ENCODE measurements around the gene SMAD9. TPM values are rescaled to one million over a fixed set of nuclear protein-coding genes. Genes with fewer than 3 reads are reported as not detected.

SMAD9 gene
- total and polyA plus RNA-seq, 2 of the 13 experiments (the other 11 are each of a cell fraction or from before 2014, with no cell fraction given), result 4.2 to 7.7 TPM

GRCh38 chr13:36818804-36819738 is 101.0 kb downstream of the SMAD9 start, which contains the start of gene RFXAP (continued):
- TF ChIP-seq TRAFD1 (CRISPR knock-in tag; IDR thresholded peaks at IDR 0.05; ENCODE audit: borderline replicate concordance) (no peak), ZNF160 (CRISPR knock-in tag; IDR thresholded peaks at IDR 0.05) (no peak), TFE3 (CRISPR knock-in tag; IDR thresholded peaks at IDR 0.05) (no peak), ZNF790 (CRISPR knock-in tag; IDR thresholded peaks at IDR 0.05; ENCODE audit: borderline replicate concordance) (no peak), CHCHD3 (CRISPR knock-in tag; IDR thresholded peaks at IDR 0.05) (0 out of 2 replicates have a peak, but pooled peaks have one; percentile 33), ARID5B (CRISPR knock-in tag; IDR thresholded peaks at IDR 0.05) (no peak; the same call in 1 of the 2 replicates), RBM22 (optimal IDR thresholded peaks at IDR 0.05; ENCODE audit: low read length) (no peak), ZNF496 (CRISPR knock-in tag; IDR thresholded peaks at IDR 0.05; ENCODE audit: insufficient replicate concordance) (no peak), RELA (CRISPR knock-in tag; IDR thresholded peaks at IDR 0.05) (no peak), PCBP2 (optimal IDR thresholded peaks at IDR 0.05; ENCODE audit: low read depth, low read length, poor library complexity, severe bottlenecking) (no peak), FOXA3 (CRISPR knock-in tag; IDR thresholded peaks at IDR 0.05) (peak; percentile 18; the same call in 1 of the 2 replicates)
- TF ChIP-seq, protein P1, sequence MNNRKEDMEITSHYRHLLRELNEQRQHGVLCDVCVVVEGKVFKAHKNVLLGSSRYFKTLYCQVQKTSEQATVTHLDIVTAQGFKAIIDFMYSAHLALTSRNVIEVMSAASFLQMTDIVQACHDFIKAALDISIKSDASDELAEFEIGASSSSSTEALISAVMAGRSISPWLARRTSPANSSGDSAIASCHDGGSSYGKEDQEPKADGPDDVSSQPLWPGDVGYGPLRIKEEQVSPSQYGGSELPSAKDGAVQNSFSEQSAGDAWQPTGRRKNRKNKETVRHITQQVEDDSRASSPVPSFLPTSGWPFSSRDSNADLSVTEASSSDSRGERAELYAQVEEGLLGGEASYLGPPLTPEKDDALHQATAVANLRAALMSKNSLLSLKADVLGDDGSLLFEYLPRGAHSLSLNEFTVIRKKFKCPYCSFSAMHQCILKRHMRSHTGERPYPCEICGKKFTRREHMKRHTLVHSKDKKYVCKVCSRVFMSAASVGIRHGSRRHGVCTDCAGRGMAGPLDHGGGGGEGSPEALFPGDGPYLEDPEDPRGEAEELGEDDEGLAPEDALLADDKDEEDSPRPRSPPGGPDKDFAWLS (CRISPR knock-in tag; IDR thresholded peaks at IDR 0.05; ENCODE audit: borderline replicate concordance), result no peak
- TF ChIP-seq, protein P2, sequence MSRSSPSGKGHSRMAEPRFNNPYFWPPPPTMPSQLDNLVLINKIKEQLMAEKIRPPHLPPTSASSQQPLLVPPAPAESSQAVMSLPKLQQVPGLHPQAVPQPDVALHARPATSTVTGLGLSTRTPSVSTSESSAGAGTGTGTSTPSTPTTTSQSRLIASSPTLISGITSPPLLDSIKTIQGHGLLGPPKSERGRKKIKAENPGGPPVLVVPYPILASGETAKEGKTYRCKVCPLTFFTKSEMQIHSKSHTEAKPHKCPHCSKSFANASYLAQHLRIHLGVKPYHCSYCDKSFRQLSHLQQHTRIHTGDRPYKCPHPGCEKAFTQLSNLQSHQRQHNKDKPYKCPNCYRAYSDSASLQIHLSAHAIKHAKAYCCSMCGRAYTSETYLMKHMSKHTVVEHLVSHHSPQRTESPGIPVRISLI (CRISPR knock-in tag; IDR thresholded peaks at IDR 0.05; ENCODE audit: borderline replicate concordance), result no peak

Measured in HepG2 (cell line).